COLO829 (cell line): Measurements from ENCODE around the gene SMAP1.

Source experiments
- DNase-seq: peaks from one replicate; pipeline ENCODE4 v3.0.0; 2012; ENCODE audit warnings: low spot score

The SMAP1 gene

GRCh38 chr6:70842541-70842940 is 174.9 kb downstream of the SMAP1 start:
- DNase-seq, result no peak

GRCh38 chr6:70843328-70843918 is 175.7 kb downstream of the SMAP1 start:
- no peak for DNase-seq

- DNase-seq, result no peak
Observed at GRCh38 chr6:70844301-70844700, 176.6 kb downstream of the SMAP1 start.

GRCh38 chr6:70846207-70846835 is 178.6 kb downstream of the SMAP1 start:
- DNase-seq, result no peak

GRCh38 chr6:70847106-70848084 is 179.7 kb downstream of the SMAP1 start:
- no peak for DNase-seq

GRCh38 chr6:70849348-70850069 is 181.8 kb downstream of the SMAP1 start:
- DNase-seq, result no peak

GRCh38 chr6:70852667-70853246 is 185.1 kb downstream of the SMAP1 start:
- DNase-seq, result no peak

- no peak for DNase-seq
Observed at GRCh38 chr6:70857387-70858077, 189.8 kb downstream of the SMAP1 start.

- no peak for DNase-seq
Observed at GRCh38 chr6:70860045-70860444, 192.4 kb downstream of the SMAP1 start.

- no peak for DNase-seq
Observed at GRCh38 chr6:70860920-70861319, 193.2 kb downstream of the SMAP1 start.

GRCh38 chr6:70863343-70863742 is 195.7 kb downstream of the SMAP1 start:
- no peak for DNase-seq

- DNase-seq, result no peak
Observed at GRCh38 chr6:70864401-70864800, 196.7 kb downstream of the SMAP1 start.

GRCh38 chr6:70872469-70872868 is 204.8 kb downstream of the SMAP1 start:
- DNase-seq, result no peak

GRCh38 chr6:70874181-70874913 is 206.7 kb downstream of the SMAP1 start:
- no peak for DNase-seq

- DNase-seq, result no peak
Observed at GRCh38 chr6:70879496-70879895, 211.8 kb downstream of the SMAP1 start.

- peak; percentile 62 for DNase-seq
Observed at GRCh38 chr6:70884074-70884983, 216.6 kb downstream of the SMAP1 start.

GRCh38 chr6:70886071-70886470 is 218.4 kb downstream of the SMAP1 start:
- DNase-seq, result no peak

GRCh38 chr6:70886661-70887060 is 219.0 kb downstream of the SMAP1 start:
- DNase-seq, result no peak

- no peak for DNase-seq
Observed at GRCh38 chr6:70889270-70889669, 221.6 kb downstream of the SMAP1 start.
